HFF-Myc (cell line): ENCODE results near the gene LRPPRC.

Experiments used
- DNase-seq: peaks from one replicate; pipeline ENCODE4 v3.0.0-alpha.2; 2011; ENCODE audit warnings: low read depth; ENCODE audit errors: extremely low read depth
- H3K4me3 ChIP-seq: replicated peaks from 2 replicates; pipeline ENCODE4 v1.5.1; 2011; ENCODE audit warnings: low read depth, mild to moderate bottlenecking, control low read depth, low read length
- CTCF ChIP-seq: IDR thresholded peaks from 2 replicates; pipeline ENCODE4 v1.5.1; 2012; ENCODE audit warnings: mild to moderate bottlenecking, low read depth, low read length, control low read depth; ENCODE audit errors: missing control alignments

LRPPRC gene

GRCh38 chr2:43874776-43875451, 120.9 kb downstream of the LRPPRC start:
- TF ChIP-seq CTCF = no peak
- no peak overlapping the region for H3K4me3 ChIP-seq
- no peak for DNase-seq

DNA sequence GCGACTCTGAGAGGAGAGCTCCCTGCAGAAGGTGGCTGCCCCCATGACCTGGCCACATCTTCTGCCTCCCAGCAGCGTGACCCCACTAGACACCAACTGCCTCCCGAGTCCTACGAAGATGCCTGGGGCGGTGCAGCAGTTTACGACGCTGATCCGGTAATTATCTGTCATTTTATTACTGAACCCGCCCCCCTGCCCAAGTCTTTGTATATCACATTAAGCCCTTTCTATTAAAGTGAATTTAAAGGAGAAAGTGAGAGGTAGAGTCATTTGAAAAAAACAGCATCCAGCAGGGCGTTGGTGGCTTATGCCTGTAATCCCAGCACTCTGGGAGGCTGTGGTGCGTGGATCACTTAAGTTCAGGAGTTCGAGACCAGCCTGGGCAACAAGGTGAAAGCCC, 123.6 kb downstream of the LRPPRC start:
- H3K4me3 ChIP-seq = no peak overlapping the region
- no peak for TF ChIP-seq CTCF
- DNase-seq = no peak

- no peak overlapping the region for H3K4me3 ChIP-seq
- TF ChIP-seq CTCF = no peak
- DNase-seq = no peak
These were observed 140.5 kb downstream of the LRPPRC start for GRCh38 chr2:43855292-43855691.

GRCh38 chr2:43854671-43855070, 141.1 kb downstream of the LRPPRC start:
- H3K4me3 ChIP-seq = no peak overlapping the region
- no peak for DNase-seq
- TF ChIP-seq CTCF = no peak

GRCh38 chr2:43853141-43854081, 142.4 kb downstream of the LRPPRC start:
- no peak for DNase-seq
- TF ChIP-seq CTCF = no peak
- no peak overlapping the region for H3K4me3 ChIP-seq

DNA sequence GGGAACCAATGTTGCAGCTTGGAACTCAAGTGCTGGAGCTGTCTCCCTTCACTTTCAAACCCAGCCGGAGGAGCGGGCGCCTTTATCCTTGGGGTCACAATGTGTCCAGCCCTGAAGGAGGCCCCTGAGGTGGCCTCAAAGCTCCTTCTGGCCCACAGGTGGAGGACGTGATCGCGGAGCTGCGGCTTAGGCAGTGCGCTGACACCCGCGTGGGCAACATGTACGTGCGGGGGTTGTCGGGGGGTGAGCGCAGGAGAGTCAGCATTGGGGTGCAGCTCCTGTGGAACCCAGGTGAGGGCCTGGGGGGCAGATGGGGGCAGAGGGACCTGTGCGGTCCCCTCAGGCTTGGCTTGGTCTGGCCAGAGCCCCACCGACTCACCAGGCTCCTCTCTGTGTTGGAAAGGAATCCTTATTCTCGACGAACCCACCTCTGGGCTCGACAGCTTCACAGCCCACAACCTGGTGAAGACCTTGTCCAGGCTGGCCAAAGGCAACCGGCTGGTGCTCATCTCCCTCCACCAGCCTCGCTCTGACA, 143.5 kb downstream of the LRPPRC start:
- no peak for DNase-seq
- no peak overlapping the region for H3K4me3 ChIP-seq
- TF ChIP-seq CTCF = no peak
